NB4 (cell line): ENCODE data around the gene AFAP1.

ENCODE experiments used
- POLR2A ChIP-seq: IDR thresholded peaks from 2 replicates; pipeline ENCODE4 v1.6.1; 2011; ENCODE audit warnings: mild to moderate bottlenecking; ENCODE audit not compliant: insufficient read length; ENCODE audit errors: extremely low read depth
- TF ChIP-seq, protein P1 (sequence below): IDR thresholded peaks from one replicate; pipeline ENCODE4 v1.5.1; 2012; ENCODE audit warnings: low read depth, low read length

DNA sequence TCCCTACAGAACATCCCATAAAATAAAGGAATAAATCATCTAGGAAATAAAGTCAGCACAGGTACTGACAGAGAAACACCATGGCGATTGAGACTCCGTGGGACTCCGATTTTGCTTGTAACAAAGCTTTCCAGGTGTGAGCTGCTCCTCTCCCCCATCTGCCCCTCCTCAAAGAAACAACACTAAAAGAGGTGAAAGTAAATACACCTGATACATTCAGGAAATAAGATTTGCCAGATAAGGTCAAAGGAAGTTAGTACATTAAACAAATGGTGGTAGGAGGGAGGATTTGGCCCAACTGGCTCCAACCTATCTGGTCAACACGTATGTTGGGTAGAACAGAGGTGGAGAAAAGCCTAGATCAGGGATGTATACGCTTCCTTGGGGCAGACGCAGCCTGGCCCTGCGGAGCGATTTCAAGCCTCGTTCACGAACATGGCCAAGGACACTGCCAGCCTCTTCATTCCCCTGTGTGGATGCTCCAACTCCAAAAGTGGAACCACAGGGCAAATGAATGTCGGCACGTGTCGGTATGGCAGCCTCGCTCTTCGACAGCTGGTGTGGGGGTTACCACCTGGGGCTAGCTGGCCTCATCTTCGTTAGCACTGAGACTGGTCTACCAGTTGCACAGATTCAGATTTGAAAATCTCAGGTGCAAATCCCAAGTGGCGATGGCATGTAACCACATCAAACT is 162.5 kb downstream of the AFAP1 start:
- TF ChIP-seq, protein P1, sequence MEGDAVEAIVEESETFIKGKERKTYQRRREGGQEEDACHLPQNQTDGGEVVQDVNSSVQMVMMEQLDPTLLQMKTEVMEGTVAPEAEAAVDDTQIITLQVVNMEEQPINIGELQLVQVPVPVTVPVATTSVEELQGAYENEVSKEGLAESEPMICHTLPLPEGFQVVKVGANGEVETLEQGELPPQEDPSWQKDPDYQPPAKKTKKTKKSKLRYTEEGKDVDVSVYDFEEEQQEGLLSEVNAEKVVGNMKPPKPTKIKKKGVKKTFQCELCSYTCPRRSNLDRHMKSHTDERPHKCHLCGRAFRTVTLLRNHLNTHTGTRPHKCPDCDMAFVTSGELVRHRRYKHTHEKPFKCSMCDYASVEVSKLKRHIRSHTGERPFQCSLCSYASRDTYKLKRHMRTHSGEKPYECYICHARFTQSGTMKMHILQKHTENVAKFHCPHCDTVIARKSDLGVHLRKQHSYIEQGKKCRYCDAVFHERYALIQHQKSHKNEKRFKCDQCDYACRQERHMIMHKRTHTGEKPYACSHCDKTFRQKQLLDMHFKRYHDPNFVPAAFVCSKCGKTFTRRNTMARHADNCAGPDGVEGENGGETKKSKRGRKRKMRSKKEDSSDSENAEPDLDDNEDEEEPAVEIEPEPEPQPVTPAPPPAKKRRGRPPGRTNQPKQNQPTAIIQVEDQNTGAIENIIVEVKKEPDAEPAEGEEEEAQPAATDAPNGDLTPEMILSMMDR: no peak
- no peak for TF ChIP-seq POLR2A
